NCI-H1694 treated with DMSO at 0.1 percent for 48 hours (cell line): ENCODE results near the gene RAB33B.
A peak's percentile ranks its signal among the peaks of the same experiment; 100 is the strongest.
"Not testable (repeated sequence)": the region's sequence is repeated elsewhere in the genome, so short reads cannot be mapped to it uniquely, and the experiment has no call there.

ENCODE experiments used
- DNase-seq: peaks from one replicate; lab custom pipeline; 2025; lab: John Stamatoyannopoulos, UW

The RAB33B gene

DNA sequence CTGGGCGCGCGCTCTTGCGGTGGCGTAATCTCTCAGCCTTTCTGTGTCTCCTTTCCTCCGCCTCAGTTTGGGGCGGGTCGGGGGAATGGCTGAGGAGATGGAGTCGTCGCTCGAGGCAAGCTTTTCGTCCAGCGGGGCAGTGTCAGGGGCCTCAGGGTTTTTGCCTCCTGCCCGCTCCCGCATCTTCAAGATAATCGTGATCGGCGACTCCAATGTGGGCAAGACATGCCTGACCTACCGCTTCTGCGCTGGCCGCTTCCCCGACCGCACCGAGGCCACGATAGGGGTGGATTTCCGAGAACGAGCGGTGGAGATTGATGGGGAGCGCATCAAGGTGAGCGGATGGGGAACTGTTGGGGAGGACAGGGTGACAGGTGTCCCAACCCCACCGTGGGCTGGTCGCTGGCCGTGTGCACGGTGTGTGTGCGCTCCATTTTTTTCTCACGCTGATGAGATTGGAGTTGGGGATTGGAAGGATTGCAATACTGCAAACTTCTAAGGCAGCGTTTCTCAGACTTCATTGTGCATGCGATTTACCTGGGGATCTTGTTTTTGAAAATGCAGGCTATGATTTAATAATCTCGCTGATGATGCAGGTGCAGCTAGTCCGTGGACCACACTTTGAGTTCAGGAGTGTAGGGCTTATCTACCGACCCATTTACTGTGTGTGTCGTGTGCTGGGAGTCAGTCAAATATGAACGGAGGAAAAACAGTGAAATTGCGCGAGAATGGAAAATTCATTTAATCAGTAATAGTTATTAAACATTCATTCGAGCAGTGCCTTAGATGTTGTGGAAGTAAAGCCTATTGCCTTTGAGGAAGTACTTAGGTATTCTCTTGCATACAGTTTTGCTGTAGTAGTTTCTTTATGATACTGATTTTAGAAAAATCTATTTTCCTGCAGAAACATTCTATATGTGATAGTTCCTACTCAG is at the start of gene RAB33B:
TSS of gene RAB33B (plus strand) at position 11 of the 935 bp plus-strand sequence. CDS start at position 86, 75 bp downstream.
- DNase-seq: no peak

DNA sequence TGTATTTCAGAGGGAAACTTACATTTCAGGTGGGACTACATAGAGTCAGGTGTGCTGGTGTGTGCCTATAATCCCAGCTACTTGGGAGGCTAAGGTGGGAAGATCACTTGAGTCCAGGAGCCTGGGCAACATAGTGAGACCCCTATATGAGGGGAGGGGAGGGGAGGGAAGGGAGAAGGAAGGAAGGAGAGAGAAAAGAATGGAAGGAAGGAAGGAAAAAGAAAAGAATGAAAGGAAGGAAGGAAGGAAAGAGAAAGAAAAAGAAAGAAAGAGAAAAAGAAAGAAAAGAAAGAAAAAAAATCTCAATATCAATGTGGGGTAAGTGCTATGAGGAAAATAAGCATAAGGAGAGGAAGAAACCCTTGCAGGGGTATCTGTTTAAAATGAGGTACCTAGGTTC is 43.6 kb upstream of the RAB33B start:
- no peak for DNase-seq

DNA sequence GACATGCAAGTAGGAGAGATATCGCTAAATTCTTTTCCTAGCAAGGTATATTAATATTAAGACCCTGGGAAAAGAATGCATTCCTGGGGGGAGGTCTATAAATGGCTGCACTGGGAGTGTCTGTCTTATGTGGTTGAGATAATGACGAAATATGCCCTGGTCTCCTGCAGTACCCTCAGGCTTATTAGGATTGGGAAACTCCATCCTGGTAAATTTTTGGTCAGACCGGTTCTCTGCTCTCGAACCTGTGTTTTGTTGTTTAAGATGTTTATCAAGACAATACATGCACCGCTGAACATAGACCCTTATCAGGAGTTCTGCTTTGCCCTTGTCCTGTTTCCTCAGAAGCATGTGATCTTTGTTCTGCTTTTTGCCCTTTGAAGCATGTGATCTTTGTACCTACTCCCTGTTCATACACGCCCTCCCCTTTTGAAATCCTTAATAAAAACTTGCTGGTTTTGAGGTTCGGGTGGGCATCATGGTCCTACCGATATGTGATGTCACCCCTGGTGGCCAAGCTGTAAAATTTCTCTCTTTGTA is 39.2 kb upstream of the RAB33B start:
- DNase-seq: not testable (repeated sequence)

DNA sequence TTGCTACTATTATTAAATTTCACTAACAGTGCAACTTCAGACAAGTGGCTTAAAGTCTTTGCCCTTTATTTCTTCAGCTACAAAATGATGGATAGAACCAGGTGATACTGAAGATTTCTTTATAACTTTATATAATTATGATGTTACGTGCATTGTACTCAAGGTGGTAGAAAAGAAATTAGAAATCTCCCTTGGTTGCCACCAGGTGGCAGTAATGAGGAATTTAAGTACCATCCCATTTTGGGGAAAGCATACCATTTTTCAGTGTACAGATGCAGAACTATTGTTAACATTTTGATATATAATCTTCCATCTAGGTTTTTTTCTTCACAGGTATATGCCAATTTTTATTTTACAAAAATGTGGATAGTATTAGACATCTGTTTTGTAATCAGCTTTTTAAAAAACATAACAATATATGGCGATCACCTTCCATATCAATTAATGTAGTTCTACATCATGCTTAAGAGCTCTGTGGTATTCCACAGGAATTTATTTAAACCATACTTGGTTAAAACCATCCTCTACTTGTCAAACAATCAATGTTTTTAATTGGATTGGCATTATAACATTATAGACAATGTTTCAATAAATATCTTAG is 37.7 kb upstream of the RAB33B start:
- DNase-seq: peak; percentile 33

DNA sequence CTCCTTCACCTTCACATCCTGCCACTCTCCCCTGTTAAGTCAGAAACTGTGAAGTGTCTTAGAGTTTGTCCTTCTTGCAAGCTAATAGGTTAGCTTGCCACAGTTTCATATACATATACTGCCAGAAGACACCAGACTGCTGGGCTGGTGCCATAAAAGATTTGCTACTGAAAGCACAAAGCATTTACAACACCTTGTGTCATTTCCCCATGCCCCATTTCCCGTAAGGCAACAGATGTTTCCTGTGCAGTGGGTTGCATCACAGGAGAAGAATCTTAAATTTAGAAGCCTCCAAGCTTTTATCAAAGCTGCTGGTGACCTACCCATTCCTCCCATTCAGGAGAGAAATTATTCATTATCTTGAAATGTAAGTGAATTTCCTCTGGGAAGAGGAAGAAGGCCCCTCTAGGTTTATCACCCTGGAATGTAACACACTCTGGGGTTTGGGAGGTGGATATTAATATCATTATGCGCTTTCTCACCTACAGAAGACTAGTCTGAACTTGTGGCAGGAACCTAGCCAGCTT is 34.5 kb upstream of the RAB33B start:
- peak; percentile 29 for DNase-seq

DNA sequence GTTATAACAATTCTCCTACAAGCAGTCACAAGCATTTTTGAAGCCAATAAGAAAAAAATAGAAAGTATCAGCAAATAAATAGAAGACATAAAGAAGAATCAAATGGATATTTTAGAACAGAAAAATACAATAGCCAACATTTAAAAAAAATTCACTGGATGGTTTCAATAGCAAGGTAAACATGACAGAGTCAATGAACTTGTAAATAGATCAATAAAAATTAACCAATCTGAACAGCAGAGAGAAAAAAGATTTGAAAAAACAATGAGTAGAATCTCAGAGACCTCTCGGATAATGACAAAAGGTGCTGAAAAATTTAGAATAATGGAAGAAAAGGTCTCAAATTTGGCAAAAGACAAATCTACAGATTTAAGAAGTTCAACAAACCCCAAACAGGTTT is 33.3 kb upstream of the RAB33B start:
- DNase-seq: no peak

DNA sequence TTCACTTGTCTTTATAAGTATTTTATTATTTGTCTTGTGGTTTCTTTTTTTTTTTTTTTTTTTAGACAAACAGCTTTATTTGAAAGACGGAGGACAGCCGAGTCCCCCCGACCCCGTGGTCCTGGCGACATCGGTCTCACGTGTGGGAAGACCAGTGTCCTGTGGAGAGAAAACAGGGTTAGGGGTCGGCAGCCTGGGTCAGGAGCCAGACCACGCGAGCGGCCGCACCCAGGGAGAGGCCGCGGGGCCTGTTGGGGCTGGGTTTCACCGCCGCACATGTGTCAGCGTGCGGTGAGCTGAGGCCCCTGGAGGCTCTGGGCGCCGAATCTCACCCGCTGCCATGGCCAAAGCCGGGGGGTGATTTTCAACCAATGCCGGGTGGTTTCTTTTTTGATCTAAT is 17.8 kb upstream of the RAB33B start:
- no peak for DNase-seq

DNA sequence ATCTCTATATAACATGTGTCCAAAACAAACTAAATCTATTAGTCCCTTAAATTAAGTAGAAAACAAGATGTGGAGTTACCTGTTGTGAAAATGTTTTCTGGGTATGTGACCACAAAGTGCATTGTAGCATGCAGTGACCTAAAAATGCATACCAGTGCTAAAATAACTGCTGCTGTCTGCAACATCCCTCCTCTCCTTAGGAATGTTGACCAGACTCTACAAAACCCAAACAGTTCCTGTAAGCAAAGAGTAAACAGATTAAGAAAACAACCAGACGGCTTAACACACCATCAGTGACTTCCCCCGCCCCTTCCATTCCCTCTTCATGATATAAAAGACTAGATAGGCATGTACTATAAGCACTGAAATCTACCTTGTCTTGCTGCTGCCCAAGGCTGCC is 15.8 kb upstream of the RAB33B start:
- DNase-seq: no peak

DNA sequence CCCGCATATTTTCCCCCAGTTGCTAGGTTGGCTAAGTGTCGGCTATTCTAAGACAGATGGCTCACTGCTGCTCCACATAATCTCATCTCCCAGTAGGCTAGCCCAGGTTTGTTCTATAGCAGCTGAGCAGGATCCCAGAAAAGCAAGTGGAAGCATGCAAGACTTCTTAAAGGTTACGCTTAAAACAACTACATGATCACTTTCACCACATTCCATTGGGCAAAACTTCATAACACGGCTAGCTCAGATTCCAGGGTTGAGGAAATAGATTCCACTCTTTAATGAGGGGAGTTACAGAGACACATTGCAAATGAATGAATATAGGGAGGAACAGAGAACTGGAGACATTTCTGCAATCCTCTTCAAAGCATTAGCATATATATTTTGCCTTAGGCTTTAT is 12.9 kb upstream of the RAB33B start:
- DNase-seq: no peak

DNA sequence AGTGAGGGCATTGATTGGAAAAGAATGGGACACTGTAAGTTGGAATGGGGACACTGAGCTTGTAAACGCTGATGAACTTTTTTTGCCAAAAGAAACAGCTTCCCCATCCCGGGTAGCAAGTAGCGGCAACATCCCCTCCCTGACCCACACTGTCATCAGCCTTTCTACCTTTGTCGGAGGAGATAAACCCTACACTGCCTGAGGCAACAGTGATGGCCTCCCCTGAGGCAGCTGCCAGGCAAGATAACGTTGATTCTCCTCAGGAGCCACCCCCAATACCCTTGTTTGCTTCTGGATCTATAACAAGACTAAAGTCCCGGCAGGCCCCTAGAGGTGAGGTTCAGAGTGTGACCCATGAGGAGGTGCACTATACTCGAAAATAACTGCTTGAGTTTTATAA is 10.3 kb upstream of the RAB33B start:
- DNase-seq: no peak

DNA sequence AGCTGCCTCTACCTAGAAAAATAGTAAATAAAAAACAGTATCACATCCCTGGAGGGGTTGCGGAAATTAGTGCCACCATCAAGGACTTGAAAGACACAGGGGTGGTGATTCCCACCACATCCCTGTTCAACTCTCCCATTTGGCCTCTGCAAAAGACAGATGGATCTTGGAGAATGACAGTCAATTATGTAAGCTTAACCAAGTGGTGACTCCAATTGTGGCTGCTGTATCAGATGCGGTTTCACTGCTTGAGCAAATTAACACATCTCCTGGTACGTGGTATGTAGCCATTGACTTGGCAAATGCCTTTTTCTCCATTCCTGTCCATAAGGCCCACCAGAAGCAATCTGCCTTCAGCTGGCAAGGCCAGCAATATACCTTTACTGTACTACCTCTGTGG is 9.0 kb upstream of the RAB33B start:
- DNase-seq: not testable (repeated sequence)

DNA sequence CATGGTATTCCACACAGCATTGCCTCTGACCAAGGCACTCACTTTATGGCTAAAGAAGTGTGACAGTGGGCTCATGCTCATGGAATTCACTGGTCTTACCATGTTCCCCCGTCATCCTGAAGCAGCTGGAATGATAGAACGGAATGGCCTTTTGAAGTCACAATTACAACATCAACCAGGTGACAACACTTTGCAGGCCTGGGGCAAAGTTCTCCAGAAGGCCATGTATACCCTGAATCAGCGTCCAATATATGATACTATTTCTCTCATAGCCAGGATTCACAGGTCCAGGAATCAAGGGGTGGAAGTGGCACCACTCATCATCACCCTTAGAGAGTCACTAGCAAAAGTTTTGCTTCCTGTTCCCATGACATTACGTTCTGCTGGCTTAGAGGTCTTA is 6.8 kb upstream of the RAB33B start:
- DNase-seq: not testable (repeated sequence)

DNA sequence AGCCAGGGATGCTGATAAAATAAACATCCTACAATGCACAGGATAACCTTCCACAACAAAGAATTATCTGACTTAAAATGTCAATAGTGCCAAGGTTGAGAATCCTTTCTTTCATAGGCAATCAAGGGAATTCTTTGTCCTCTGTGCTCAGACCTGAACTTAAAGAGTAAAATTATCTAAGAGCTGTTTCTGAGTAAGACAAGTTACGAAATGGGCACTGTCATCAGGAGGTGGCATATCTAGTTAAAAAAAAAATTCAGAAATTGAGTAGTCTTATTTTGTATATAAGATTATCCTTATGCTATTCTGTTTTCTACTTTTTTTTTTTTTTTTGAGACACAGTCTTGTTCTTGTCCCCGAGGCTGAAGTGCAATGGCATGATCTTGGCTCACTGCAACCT is 3.3 kb upstream of the RAB33B start:
- no peak for DNase-seq

DNA sequence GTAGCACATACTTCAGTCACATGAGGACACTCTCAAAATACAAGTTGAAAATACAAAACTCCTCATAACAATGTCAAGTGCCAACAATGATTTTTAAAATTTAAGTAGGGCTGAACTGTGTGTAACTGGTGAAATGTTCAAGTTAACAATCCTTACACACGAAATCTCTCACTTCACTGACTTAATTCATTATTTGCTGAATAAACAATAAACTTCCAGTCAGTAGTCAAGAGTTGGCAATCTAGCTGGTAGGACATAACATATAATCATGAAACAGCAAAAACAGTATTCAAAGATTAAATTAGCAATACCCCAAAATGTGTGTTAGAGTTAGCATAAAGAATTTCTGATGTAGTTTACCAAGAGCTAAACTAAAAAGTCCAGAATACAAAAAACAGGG is 1.9 kb upstream of the RAB33B start:
- no peak for DNase-seq

DNA sequence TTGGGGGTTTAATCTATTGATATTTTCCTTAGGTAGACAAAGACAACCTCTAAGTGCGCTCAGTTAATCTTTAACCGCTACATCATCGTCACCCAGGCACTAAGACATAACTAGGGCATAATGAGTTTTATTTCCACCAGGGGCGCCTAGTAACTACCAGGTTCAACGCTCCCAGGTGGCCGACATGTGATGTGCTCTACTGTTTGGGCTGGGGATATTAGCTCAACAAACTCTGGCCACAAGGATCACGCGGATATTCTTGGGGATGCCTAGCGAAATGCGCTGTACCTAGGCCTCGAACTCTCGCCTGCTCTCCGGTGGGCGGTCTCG is 915 bp upstream of the RAB33B start:
- DNase-seq: peak; percentile 74

DNA sequence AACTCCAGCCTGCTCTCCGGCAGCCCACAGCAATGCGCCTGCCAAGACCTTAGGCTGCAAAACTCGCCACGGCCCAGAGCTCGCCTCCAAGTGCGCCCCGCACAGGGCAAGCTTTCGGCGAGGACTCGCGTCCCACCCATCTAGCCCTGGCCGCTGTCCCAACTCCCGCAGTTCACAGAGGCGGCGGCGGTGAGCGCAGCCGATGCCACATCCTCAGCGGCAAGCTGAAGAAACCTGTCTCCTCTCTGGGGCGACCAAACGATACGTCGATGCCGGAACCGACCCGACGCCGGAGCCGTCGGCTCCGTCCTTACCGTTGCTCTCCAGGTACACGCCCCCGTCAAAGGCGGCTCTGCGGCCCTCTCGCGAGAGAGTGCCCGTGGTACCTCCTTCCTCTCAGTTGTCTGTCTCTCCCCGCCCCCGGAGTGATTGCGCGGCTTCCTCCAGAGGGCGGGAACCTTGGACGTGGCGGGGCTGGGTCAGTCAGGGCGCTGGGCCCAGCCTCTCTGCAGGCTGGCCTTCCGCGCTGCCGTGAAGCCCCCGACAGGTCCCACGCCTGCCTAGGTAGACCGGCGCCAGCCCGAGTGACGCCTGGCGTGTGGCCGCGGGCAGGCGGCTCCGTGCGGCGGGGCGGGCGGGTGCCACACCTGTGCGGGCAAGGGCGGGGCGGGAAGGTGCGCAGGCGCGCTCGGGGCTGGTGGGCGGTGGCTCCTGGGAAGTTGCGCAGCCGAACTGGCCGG is 380 bp upstream of the RAB33B start:
- peak; percentile 92 for DNase-seq

DNA sequence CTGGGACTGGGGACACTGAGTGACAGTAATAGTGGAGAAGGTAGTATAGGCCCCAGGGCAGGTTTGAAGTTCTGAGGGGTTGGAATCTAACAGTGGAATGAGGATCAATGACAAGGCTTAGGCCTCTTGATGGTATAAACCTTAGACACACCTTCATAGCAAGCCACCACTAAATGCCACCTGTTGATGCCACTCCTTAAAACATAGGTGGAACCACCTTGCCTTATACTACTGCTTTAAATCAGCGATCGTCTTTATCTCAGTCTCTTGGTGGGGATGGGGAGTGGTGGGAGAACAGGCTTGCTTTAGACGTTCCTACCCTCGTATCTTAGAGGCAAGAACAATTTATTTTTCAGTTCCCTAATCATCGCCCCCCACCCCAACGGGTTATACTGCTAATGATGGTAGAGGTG is 1.2 kb downstream of the RAB33B start:
- no peak for DNase-seq

DNA sequence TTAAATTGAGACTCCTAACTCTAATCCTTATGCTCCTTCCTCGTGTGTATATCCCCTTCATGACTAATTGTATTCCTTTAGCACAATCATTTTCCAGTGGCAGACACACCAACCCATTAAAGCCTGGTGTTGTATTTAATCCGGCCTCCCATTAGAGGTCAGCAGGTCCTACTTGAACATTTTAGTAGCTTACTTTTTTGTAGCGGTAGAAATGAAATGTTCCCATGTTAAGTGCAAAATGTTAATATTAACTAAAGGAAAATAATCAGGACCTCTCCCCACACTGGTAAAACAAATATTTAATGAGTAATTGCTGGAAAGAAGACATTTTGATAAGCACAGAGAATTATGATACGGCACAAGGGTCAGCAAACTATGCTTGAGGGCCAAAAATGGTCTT is 3.4 kb downstream of the RAB33B start:
- no peak for DNase-seq

DNA sequence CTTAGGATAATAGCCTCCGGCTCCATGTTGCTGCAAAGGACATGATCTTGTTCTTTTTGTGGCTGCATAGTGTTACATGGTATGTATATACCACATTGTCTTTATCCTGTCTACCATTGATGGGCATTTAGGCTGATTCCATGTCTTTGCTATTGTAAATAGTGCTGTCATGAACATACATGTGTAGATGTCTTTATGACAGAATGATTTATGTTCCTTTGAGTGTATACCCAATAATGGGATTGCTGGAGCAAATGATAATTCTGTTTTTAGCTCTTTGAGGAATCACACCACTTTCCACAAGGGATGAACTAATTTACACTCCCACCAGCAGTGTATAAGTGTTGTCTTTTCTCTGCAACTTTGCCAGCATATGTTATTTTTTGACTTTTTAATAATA is 4.6 kb downstream of the RAB33B start:
- DNase-seq: no peak

DNA sequence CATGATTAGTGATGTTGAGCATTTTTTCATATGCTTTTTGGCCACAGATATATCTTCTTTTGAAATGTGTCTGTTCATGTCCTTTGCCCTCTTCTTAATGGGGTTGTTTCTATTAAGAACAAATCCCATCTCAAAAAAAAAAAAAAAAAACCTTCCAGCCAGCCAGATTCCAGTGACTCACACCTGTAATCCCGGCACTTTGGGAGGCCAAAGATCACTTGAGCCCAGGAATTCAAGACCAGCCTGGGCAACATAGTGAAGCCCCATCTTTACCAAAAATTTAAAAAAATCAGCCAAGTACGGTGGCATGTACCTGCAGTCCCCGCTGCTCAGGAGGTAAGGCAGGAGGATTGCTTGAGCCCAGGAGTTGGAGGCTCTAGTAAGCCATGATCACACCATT is 5.1 kb downstream of the RAB33B start:
- DNase-seq: no peak

DNA sequence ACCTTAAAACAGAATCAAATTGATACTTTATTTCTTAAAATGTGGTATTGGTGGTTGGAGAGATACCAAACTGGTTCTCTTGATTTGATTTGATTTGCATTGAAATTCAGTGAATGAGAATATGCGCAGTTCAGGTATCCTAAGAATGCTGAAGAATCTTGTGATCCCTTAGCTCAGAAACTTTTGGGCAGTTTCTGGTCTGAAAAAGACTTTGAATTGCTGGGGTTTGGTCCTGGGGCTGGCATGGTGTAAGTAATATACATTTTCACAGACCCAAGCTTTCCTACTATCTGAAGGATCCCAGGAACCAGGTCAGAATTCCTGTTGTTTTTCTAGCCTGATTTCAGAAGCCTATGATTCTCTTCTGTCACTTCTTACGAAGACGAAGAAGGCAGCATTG is 6.6 kb downstream of the RAB33B start:
- DNase-seq: no peak

DNA sequence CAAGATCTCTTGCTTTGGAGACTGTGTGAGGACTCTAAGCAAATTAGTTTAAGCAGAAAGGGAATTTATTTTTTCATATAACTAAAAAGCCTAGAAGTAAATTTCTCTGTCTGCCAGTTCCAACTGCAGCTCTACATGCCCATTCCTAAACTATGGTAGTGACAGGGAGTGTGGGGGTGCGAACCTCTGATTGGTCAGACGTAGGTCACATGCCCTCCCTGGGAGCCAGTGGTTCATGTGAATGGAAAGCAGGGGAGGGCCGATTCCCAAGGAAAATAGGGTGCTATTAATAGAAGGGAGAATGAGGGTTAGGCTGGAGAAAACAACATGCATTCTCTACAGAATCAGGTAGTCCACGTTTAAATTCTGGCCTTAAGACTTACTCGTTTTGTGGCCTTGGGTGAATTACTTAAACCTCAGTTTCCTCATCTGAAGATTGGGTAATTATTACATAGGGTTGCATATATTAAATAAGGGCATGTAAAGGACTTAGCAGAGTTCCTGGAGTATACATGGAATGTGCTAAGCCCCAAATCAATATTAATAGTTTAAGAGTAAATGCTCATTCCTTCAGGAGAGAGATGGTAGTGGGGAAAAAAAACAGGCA is 7.2 kb downstream of the RAB33B start:
- no peak for DNase-seq
